T1000 (cell line): ENCODE measurements around the gene ANKRD11.

Experiments
- DNase-seq: peaks from one replicate; lab custom pipeline; 2025; ENCODE audit warnings: mixed read lengths; lab: John Stamatoyannopoulos, UW

The ANKRD11 gene

GRCh38 chr16:89506791-89507191 is 16.4 kb upstream of the ANKRD11 start:
- no peak for DNase-seq

GRCh38 chr16:89506113-89506504 is 15.7 kb upstream of the ANKRD11 start:
- DNase-seq, result no peak

- DNase-seq, result peak; percentile 66
Measured at GRCh38 chr16:89505204-89506112, 15.1 kb upstream of the ANKRD11 start.

- DNase-seq, result no peak
Measured at GRCh38 chr16:89504091-89504490, 13.7 kb upstream of the ANKRD11 start.

GRCh38 chr16:89502081-89502843 is 11.9 kb upstream of the ANKRD11 start:
- no peak for DNase-seq

GRCh38 chr16:89499767-89500166 is 9.4 kb upstream of the ANKRD11 start:
- DNase-seq, result no peak

- DNase-seq, result no peak
Measured at GRCh38 chr16:89498839-89499238, 8.5 kb upstream of the ANKRD11 start.

GRCh38 chr16:89495121-89495520 is 4.8 kb upstream of the ANKRD11 start:
- DNase-seq, result no peak

GRCh38 chr16:89493776-89494175 is 3.4 kb upstream of the ANKRD11 start:
- DNase-seq, result no peak

GRCh38 chr16:89491974-89492687 is 1.8 kb upstream of the ANKRD11 start:
- no peak for DNase-seq

- DNase-seq, result no peak
Measured at GRCh38 chr16:89491238-89491869, 993 bp upstream of the ANKRD11 start.

GRCh38 chr16:89489898-89490438 is 393 bp downstream of the ANKRD11 start:
- DNase-seq, result no peak

- DNase-seq, result no peak
Measured at GRCh38 chr16:89489040-89489897, 1.1 kb downstream of the ANKRD11 start.

GRCh38 chr16:89485701-89486246 is 4.6 kb downstream of the ANKRD11 start:
- no peak for DNase-seq

- no peak for DNase-seq
Measured at GRCh38 chr16:89484923-89485679, 5.3 kb downstream of the ANKRD11 start.

- no peak for DNase-seq
Measured at GRCh38 chr16:89484041-89484501, 6.3 kb downstream of the ANKRD11 start.

- no peak for DNase-seq
Measured at GRCh38 chr16:89482817-89483205, 7.5 kb downstream of the ANKRD11 start.

- DNase-seq, result no peak
Measured at GRCh38 chr16:89482150-89482816, 8.1 kb downstream of the ANKRD11 start.

GRCh38 chr16:89481356-89481955 is 8.9 kb downstream of the ANKRD11 start:
- DNase-seq, result no peak
